Right lung (tissue), 5 donors: ENCODE results near the gene CSTF1. TPM values are rescaled to one million over a fixed set of nuclear protein-coding genes. Genes with fewer than 3 reads are reported as not detected.
A peak's percentile ranks its signal among the peaks of the same experiment; 100 is the strongest.

Experiments
- DNase-seq, 2 donors: peaks; one replicate each; pipeline ENCODE4 v3.0.0-alpha.2; 2013
- polyA plus RNA-seq, 5 donors: library from polyadenylated mRNA; unstranded; fragments of 120-200 nt; gene quantifications; one replicate each; pipeline versions ENCODE4 v1.2.1 to v1.2.3, GENCODE V29; 2013; ENCODE audit warnings: inconsistent platforms in 1 of 5, low replicate concordance in 1 of 5; ENCODE audit not compliant: insufficient read length in 5 of 5, insufficient read depth in 1 of 5

Gene CSTF1
- polyA plus RNA-seq, 5 donors = 40.0 to 51.8 (median 41.3) TPM

GRCh38 chr20:56427797-56428196 is 35.4 kb downstream of the CSTF1 start:
- no peak for DNase-seq

- no peak for DNase-seq
These were observed 36.0 kb downstream of the CSTF1 start for GRCh38 chr20:56428410-56428809.

GRCh38 chr20:56428881-56429280 is 36.4 kb downstream of the CSTF1 start:
- DNase-seq = no peak

- no peak for DNase-seq
These were observed 37.1 kb downstream of the CSTF1 start for GRCh38 chr20:56429502-56429901.

- DNase-seq = no peak
These were observed 37.5 kb downstream of the CSTF1 start for GRCh38 chr20:56429941-56430340.

GRCh38 chr20:56430461-56430860 is 38.0 kb downstream of the CSTF1 start:
- DNase-seq = peak; percentile 74

GRCh38 chr20:56430957-56431356 is 38.5 kb downstream of the CSTF1 start:
- DNase-seq = no peak

- DNase-seq = no peak
These were observed 39.0 kb downstream of the CSTF1 start for GRCh38 chr20:56431471-56431870.

- DNase-seq = no peak
These were observed 40.9 kb downstream of the CSTF1 start for GRCh38 chr20:56433221-56433879.

- peak; percentile 51 to 66 for DNase-seq
These were observed 41.4 kb downstream of the CSTF1 start for GRCh38 chr20:56433880-56434255.

GRCh38 chr20:56437196-56437960 is 44.9 kb downstream of the CSTF1 start:
- DNase-seq = no peak

- DNase-seq = no peak
These were observed 45.8 kb downstream of the CSTF1 start for GRCh38 chr20:56438284-56438683.

GRCh38 chr20:56439771-56440291 is 47.4 kb downstream of the CSTF1 start:
- DNase-seq = peak; percentile 90 to 92

- DNase-seq = no peak
These were observed 48.0 kb downstream of the CSTF1 start for GRCh38 chr20:56440346-56441007.

GRCh38 chr20:56442389-56443365 is 50.2 kb downstream of the CSTF1 start:
- DNase-seq = no peak

GRCh38 chr20:56443654-56444540 is 51.5 kb downstream of the CSTF1 start:
- DNase-seq = peak; percentile 71 to 75

GRCh38 chr20:56445130-56445529 is 52.7 kb downstream of the CSTF1 start:
- no peak for DNase-seq

GRCh38 chr20:56445540-56445939 is 53.1 kb downstream of the CSTF1 start:
- DNase-seq = no peak

- DNase-seq = no peak
These were observed 54.8 kb downstream of the CSTF1 start for GRCh38 chr20:56447227-56447626.

- no peak for DNase-seq
These were observed 57.0 kb downstream of the CSTF1 start for GRCh38 chr20:56449459-56449858.
